ENCODE results near the gene PRR29. TPM values are rescaled to one million over a fixed set of nuclear protein-coding genes. Genes with fewer than 3 reads are reported as not detected.
"Not testable (repeated sequence)": the region's sequence is repeated elsewhere in the genome, so short reads cannot be mapped to it uniquely, and the experiment has no call there.

PRR29 gene
- total and polyA plus RNA-seq, 2 donors (not counting 1 experiment from before 2014, with no cell fraction given), result 0.02 to 0.17 TPM

DNA sequence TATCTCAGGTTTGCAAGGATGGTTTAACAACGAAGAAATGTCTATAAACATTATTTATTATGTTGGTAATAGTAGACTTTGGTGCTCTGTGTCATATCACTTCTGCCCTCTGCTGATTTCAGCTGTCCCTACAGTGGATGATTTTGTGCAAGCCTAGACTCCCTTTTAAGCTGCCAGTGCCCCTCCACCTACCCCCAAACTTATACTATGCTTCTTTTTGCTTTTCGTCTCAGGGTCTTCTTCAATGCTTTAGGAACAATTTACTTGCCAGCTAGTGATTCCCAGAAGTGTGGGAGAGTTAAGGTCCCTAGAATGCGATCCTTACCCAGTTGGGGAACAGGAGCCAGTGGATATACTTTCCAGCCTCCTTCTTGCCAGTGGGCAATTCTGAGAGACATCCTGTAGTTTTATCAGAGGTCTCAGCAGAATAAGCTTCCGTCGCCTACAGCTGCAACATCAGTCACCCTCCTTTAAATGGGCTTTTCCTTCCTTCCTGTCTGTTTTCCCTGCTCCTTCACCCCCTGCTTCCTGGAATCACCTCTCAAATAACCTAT lies 18.2 kb downstream of the PRR29 start:
- Histone ChIP-seq H3K9ac (ENCODE audit: insufficient read depth, low read length) (no peak overlapping the region), H3K79me2 (ENCODE audit: control insufficient read depth, insufficient read depth, low read length) (no peaks in the 10 kb centered on the region), H3K4me1 (ENCODE audit: control insufficient read depth, extremely low read depth, insufficient read depth, low read length) (no peaks in the 10 kb centered on the region), H4K20me1 (ENCODE audit: control insufficient read depth, extremely low read depth, insufficient read depth, low read length) (no peaks in the 10 kb centered on the region), H2AFZ (ENCODE audit: low read length) (no peak overlapping the region), H3K4me3 (replicated peaks in 1 of 4; ENCODE audit: control extremely low read depth in 1 of 4, insufficient read depth in 1 of 4, low read depth in 3 of 4, low read length in 4 of 4) (no peak overlapping the region), H3K27ac (ENCODE audit: insufficient read depth, low read length) (no peak overlapping the region), H3K27me3 (ENCODE audit: control insufficient read depth, insufficient read depth, low read length) (no peaks in the 10 kb centered on the region), H3K4me2 (ENCODE audit: extremely low read depth, insufficient read depth, low read length) (no peak overlapping the region), H3K9me3 (ENCODE audit: control insufficient read depth, insufficient read depth, low read depth, low read length) (no peaks in the 10 kb centered on the region), H3K36me3 (ENCODE audit: control insufficient read depth, insufficient read depth, low read length) (no peaks in the 10 kb centered on the region)
- TF ChIP-seq, protein P1, sequence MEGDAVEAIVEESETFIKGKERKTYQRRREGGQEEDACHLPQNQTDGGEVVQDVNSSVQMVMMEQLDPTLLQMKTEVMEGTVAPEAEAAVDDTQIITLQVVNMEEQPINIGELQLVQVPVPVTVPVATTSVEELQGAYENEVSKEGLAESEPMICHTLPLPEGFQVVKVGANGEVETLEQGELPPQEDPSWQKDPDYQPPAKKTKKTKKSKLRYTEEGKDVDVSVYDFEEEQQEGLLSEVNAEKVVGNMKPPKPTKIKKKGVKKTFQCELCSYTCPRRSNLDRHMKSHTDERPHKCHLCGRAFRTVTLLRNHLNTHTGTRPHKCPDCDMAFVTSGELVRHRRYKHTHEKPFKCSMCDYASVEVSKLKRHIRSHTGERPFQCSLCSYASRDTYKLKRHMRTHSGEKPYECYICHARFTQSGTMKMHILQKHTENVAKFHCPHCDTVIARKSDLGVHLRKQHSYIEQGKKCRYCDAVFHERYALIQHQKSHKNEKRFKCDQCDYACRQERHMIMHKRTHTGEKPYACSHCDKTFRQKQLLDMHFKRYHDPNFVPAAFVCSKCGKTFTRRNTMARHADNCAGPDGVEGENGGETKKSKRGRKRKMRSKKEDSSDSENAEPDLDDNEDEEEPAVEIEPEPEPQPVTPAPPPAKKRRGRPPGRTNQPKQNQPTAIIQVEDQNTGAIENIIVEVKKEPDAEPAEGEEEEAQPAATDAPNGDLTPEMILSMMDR (conservative IDR thresholded peaks at IDR 0.05 in 1 of 2, IDR thresholded peaks at IDR 0.05 in 1 of 2; ENCODE audit: low read depth in 1 of 2, low read length in 2 of 2), result peak; percentile 1 to 26
- no peak for TF ChIP-seq EZH2 (IDR thresholded peaks at IDR 0.05; ENCODE audit: low read length, missing control alignments)
- DNase-seq (ENCODE audit: low read depth in 2 of 2), result no peak

DNA sequence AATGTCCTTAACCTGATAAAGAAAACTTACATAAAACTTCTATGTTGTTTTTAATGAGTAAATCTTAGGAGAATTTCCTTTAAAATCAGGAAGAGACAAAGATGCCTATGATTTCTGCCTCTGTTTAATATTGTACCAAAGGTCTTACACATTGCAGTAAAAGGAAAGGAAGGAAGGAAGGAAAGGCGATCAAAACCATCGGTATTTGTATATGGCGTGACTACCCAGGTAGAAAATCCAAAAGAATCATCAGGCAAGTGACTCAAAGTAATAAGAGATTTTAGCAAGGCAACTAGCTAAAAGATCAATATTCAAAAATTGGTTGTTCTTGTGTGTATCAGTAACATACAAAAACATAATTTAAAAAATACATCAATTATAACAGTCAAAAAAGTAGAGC lies 18.8 kb downstream of the PRR29 start:
- Histone ChIP-seq H3K36me3 (ENCODE audit: control insufficient read depth, insufficient read depth, low read length) (no peaks in the 10 kb centered on the region), H3K4me1 (ENCODE audit: control insufficient read depth, extremely low read depth, insufficient read depth, low read length) (no peaks in the 10 kb centered on the region), H3K9ac (ENCODE audit: insufficient read depth, low read length) (no peak overlapping the region), H2AFZ (ENCODE audit: low read length) (no peak overlapping the region), H3K79me2 (ENCODE audit: control insufficient read depth, insufficient read depth, low read length) (no peaks in the 10 kb centered on the region), H3K9me3 (ENCODE audit: control insufficient read depth, insufficient read depth, low read depth, low read length) (no peaks in the 10 kb centered on the region), H3K27ac (ENCODE audit: insufficient read depth, low read length) (no peak overlapping the region), H3K4me2 (ENCODE audit: extremely low read depth, insufficient read depth, low read length) (no peak overlapping the region), H3K27me3 (ENCODE audit: control insufficient read depth, insufficient read depth, low read length) (no peaks in the 10 kb centered on the region), H3K4me3 (replicated peaks in 1 of 4; ENCODE audit: control extremely low read depth in 1 of 4, insufficient read depth in 1 of 4, low read depth in 3 of 4, low read length in 4 of 4) (no peak overlapping the region), H4K20me1 (ENCODE audit: control insufficient read depth, extremely low read depth, insufficient read depth, low read length) (no peaks in the 10 kb centered on the region)
- no peak for DNase-seq (ENCODE audit: low read depth in 2 of 2)
- TF ChIP-seq EZH2 (IDR thresholded peaks at IDR 0.05; ENCODE audit: low read length, missing control alignments), result no peak
- TF ChIP-seq, protein P1 (conservative IDR thresholded peaks at IDR 0.05 in 1 of 2, IDR thresholded peaks at IDR 0.05 in 1 of 2; ENCODE audit: low read depth in 1 of 2, low read length in 2 of 2), result no peak

DNA sequence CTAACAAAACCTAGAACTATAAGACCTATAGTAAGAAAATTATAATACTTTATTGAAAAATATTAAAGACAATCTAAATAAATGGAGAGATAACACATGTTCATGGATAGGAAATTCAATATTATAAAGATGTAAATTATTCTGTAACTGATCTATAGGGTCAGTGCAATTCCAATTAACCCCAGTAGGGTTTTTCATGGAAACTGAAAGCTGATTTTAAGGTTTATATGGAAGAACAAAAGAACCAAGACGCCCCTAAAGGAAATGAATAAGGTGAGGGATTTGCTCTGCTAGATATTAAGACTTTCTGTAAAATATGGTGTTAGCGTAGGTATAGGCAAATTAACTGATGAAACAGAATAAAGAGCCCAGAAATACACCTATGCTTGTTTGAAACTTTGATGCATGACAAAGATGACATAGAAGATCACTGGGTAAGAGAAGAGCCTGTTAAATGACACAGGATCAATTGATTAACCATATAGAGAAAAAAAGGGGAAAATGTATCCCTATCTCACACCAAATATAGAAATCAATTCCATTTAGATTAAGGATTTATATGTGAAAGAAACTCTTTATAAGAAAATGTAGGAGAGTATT lies 19.3 kb downstream of the PRR29 start:
- DNase-seq (ENCODE audit: low read depth in 2 of 2), result no peak
- Histone ChIP-seq H3K4me1 (ENCODE audit: control insufficient read depth, extremely low read depth, insufficient read depth, low read length) (no peaks in the 10 kb centered on the region), H4K20me1 (ENCODE audit: control insufficient read depth, extremely low read depth, insufficient read depth, low read length) (no peaks in the 10 kb centered on the region), H3K27me3 (ENCODE audit: control insufficient read depth, insufficient read depth, low read length) (no peaks in the 10 kb centered on the region), H3K4me3 (replicated peaks in 1 of 4; ENCODE audit: control extremely low read depth in 1 of 4, insufficient read depth in 1 of 4, low read depth in 3 of 4, low read length in 4 of 4) (no peak overlapping the region), H3K27ac (ENCODE audit: insufficient read depth, low read length) (no peak overlapping the region), H2AFZ (ENCODE audit: low read length) (no peak overlapping the region), H3K9me3 (ENCODE audit: control insufficient read depth, insufficient read depth, low read depth, low read length) (no peaks in the 10 kb centered on the region), H3K9ac (ENCODE audit: insufficient read depth, low read length) (no peak overlapping the region), H3K4me2 (ENCODE audit: extremely low read depth, insufficient read depth, low read length) (no peak overlapping the region), H3K36me3 (ENCODE audit: control insufficient read depth, insufficient read depth, low read length) (no peaks in the 10 kb centered on the region), H3K79me2 (ENCODE audit: control insufficient read depth, insufficient read depth, low read length) (no peaks in the 10 kb centered on the region)
- TF ChIP-seq, protein P1 (conservative IDR thresholded peaks at IDR 0.05 in 1 of 2, IDR thresholded peaks at IDR 0.05 in 1 of 2; ENCODE audit: low read depth in 1 of 2, low read length in 2 of 2), result peak in 1 of 2 donors; percentile 38
- no peak for TF ChIP-seq EZH2 (IDR thresholded peaks at IDR 0.05; ENCODE audit: low read length, missing control alignments)

DNA sequence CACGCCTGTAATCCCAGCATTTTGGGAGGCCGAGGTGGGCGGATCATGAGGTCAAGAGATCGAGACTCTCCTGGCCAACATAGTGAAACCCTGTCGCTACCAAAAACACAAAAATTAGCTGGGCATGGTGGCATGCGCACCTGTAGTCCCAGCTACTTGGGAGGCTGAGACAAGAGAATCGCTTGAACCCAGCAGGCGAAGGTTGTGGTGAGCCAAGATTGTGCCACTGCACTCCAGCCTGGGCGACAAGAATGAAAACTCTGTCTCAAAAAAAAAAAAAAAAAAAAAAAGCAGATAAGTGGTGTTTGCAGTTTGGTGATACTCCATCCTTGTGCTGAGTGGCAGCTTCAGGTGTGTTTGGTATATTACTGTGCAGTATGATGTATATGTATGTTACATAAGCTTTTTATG lies 21.4 kb downstream of the PRR29 start:
- not testable (repeated sequence) for H3K9me3 ChIP-seq (ENCODE audit: control insufficient read depth, insufficient read depth, low read depth, low read length); H2AFZ ChIP-seq (ENCODE audit: low read length); H3K9ac ChIP-seq (ENCODE audit: insufficient read depth, low read length); H3K36me3 ChIP-seq (ENCODE audit: control insufficient read depth, insufficient read depth, low read length); DNase-seq (ENCODE audit: low read depth in 2 of 2); H3K79me2 ChIP-seq (ENCODE audit: control insufficient read depth, insufficient read depth, low read length); H3K27me3 ChIP-seq (ENCODE audit: control insufficient read depth, insufficient read depth, low read length); H3K27ac ChIP-seq (ENCODE audit: insufficient read depth, low read length); H4K20me1 ChIP-seq (ENCODE audit: control insufficient read depth, extremely low read depth, insufficient read depth, low read length); H3K4me3 ChIP-seq (replicated peaks in 1 of 4; ENCODE audit: control extremely low read depth in 1 of 4, insufficient read depth in 1 of 4, low read depth in 3 of 4, low read length in 4 of 4); H3K4me1 ChIP-seq (ENCODE audit: control insufficient read depth, extremely low read depth, insufficient read depth, low read length); H3K4me2 ChIP-seq (ENCODE audit: extremely low read depth, insufficient read depth, low read length)

Data from fibroblast of lung (primary cell).